GM18517 (cell line): ENCODE measurements around the gene TMTC1.

ENCODE experiments used
- ATAC-seq: cut with Tn5 transposase; IDR thresholded peaks from one replicate; pipeline ENCODE4 v1.9.1; 2021; ENCODE audit warnings: mild to moderate bottlenecking, moderate library complexity; ENCODE audit not compliant: unreplicated experiment

Gene TMTC1

GRCh38 chr12:29547151-29547632 is 236.6 kb downstream of the TMTC1 start:
- ATAC-seq, result no peak

- ATAC-seq, result no peak
These were observed 237.7 kb downstream of the TMTC1 start for GRCh38 chr12:29546000-29546399.

- ATAC-seq, result peak; percentile 83
These were observed 238.7 kb downstream of the TMTC1 start for GRCh38 chr12:29545102-29545467.

- ATAC-seq, result peak; percentile 11
These were observed 239.2 kb downstream of the TMTC1 start for GRCh38 chr12:29544428-29545101.

- ATAC-seq, result no peak
These were observed 240.7 kb downstream of the TMTC1 start for GRCh38 chr12:29543036-29543435.

GRCh38 chr12:29537298-29537697 is 246.4 kb downstream of the TMTC1 start:
- no peak for ATAC-seq

- ATAC-seq, result no peak
These were observed 248.8 kb downstream of the TMTC1 start for GRCh38 chr12:29534935-29535334.

GRCh38 chr12:29533815-29534489 is 249.8 kb downstream of the TMTC1 start:
- no peak for ATAC-seq

- ATAC-seq, result no peak
These were observed 252.3 kb downstream of the TMTC1 start for GRCh38 chr12:29531471-29531870.

GRCh38 chr12:29530436-29530835 is 253.3 kb downstream of the TMTC1 start:
- ATAC-seq, result no peak

- ATAC-seq, result no peak
These were observed 255.6 kb downstream of the TMTC1 start for GRCh38 chr12:29528161-29528560.

GRCh38 chr12:29521951-29522350 is 261.8 kb downstream of the TMTC1 start:
- ATAC-seq, result no peak

GRCh38 chr12:29519585-29520182 is 264.1 kb downstream of the TMTC1 start:
- ATAC-seq, result no peak

- ATAC-seq, result no peak
These were observed 265.3 kb downstream of the TMTC1 start for GRCh38 chr12:29518407-29518806.

GRCh38 chr12:29517264-29517663 is 266.5 kb downstream of the TMTC1 start:
- ATAC-seq, result no peak

- no peak for ATAC-seq
These were observed 267.3 kb downstream of the TMTC1 start for GRCh38 chr12:29516431-29516875.

GRCh38 chr12:29510591-29511185 is 273.1 kb downstream of the TMTC1 start:
- ATAC-seq, result no peak

GRCh38 chr12:29509503-29509902 is 274.2 kb downstream of the TMTC1 start:
- no peak for ATAC-seq

GRCh38 chr12:29508949-29509348 is 274.8 kb downstream of the TMTC1 start:
- no peak for ATAC-seq

- no peak for ATAC-seq
These were observed 278.6 kb downstream of the TMTC1 start for GRCh38 chr12:29505122-29505521.

GRCh38 chr12:29503283-29503682 is 280.5 kb downstream of the TMTC1 start:
- no peak for ATAC-seq

GRCh38 chr12:29499235-29499634 is 284.5 kb downstream of the TMTC1 start:
- ATAC-seq, result no peak
